HepG2 (cell line): ENCODE results near the gene HOXB5. TPM values are rescaled to one million over a fixed set of nuclear protein-coding genes. Genes with fewer than 3 reads are reported as not detected.

Source experiments
- ATAC-seq: fragments of 200-7000 bp; cut with Tn5 transposase; 3 replicates; pipeline ENCODE4 v1.9.1; 2020; ENCODE audit warnings: mild to moderate bottlenecking, moderate library complexity
- BruUV-seq: library from RNA; stranded (reverse); fragments of 400-500 nt; replicated peaks from 2 replicates; lab custom pipeline; 2021; lab: Mats Ljungman, UMichigan
- CTCF ChIA-PET: fragments of 300-600 bp; formaldehyde crosslinking; extraction: SDS; loops from one replicate; lab custom pipeline; 2021; ENCODE audit warnings: low total read pairs, inconsistent platforms, low intra/inter-chr PET ratio; lab: Yijun Ruan, JAX
- POLR2A ChIA-PET: fragments of 350-600 bp; sonication (Branson Sonifier 250); formaldehyde crosslinking; loops from one replicate; lab custom pipeline; 2020; ENCODE audit warnings: antibody characterized with exemption, inconsistent platforms; lab: Yijun Ruan, JAX
- DNase-seq: peaks from one replicate; pipeline ENCODE4 v3.0.0-alpha.2; 2015; ENCODE audit warnings: low spot score
- FAIRE-seq: peaks from 3 replicates; lab custom pipeline; 2011; peaks lifted over from hg19 to GRCh38; lab: Jason Lieb, UNC
- H2AFZ ChIP-seq: one replicate; pipeline ENCODE4 v1.6.1; 2011; ENCODE audit warnings: low read length, inconsistent platforms
- H3K27ac ChIP-seq: fragments of 300-600 bp; 3 replicates; pipeline ENCODE4 v1.8.0; 2011; ENCODE audit warnings: mixed run types, mild to moderate bottlenecking, mixed read lengths, low read length, inconsistent platforms; ENCODE audit not compliant: insufficient read depth; ENCODE audit errors: extremely low read length
- H3K27me3 ChIP-seq, 2 experiments: fragments of 200-600 bp in 1 of 2; 2 replicates in 1 of 2; 3 replicates in 1 of 2; pipeline versions ENCODE4 v1.6.0 to v1.8.0; 2011; ENCODE audit warnings: low read length in 2 of 2, mild to moderate bottlenecking in 2 of 2, moderate library complexity in 2 of 2, inconsistent platforms in 1 of 2; ENCODE audit not compliant: insufficient read depth in 2 of 2, control insufficient read depth in 1 of 2
- H3K36me3 ChIP-seq, 2 experiments: fragments of 200-600 bp in 1 of 2; replicated peaks in 1 of 2; 2 replicates in 1 of 2; 3 replicates in 1 of 2; pipeline versions ENCODE4 v1.5.1 to v1.8.0; 2011; ENCODE audit warnings: low read length in 2 of 2, inconsistent platforms in 1 of 2; ENCODE audit not compliant: insufficient read depth in 2 of 2, control insufficient read depth in 1 of 2
- H3K4me1 ChIP-seq: 2 replicates; pipeline ENCODE4 v1.5.1; 2012; ENCODE audit warnings: low read length, inconsistent platforms; ENCODE audit not compliant: insufficient read depth
- H3K4me2 ChIP-seq: 2 replicates; pipeline ENCODE4 v1.6.0; 2011; ENCODE audit warnings: low read depth, low read length, inconsistent platforms
- H3K4me3 ChIP-seq, 3 experiments: fragments of 200-600 bp in 1 of 3; sonication (generic), shearing (Covaris generic) in 1 of 3; replicated peaks in 1 of 3; 2 replicates each; pipeline ENCODE4 v1.5.1; 2011 to 2016; ENCODE audit warnings: low read length in 3 of 3, inconsistent platforms in 2 of 3, low read depth in 2 of 3, mild to moderate bottlenecking in 2 of 3, control low read depth in 1 of 3, mixed read lengths in 1 of 3; ENCODE audit not compliant: insufficient read depth in 1 of 3
- H3K79me2 ChIP-seq: one replicate; pipeline ENCODE4 v1.6.1; 2011; ENCODE audit warnings: low read length, inconsistent platforms; ENCODE audit not compliant: insufficient read depth
- H3K9ac ChIP-seq: 2 replicates; pipeline ENCODE4 v1.6.0; 2011; ENCODE audit warnings: mild to moderate bottlenecking, low read depth, low read length, inconsistent platforms; ENCODE audit not compliant: insufficient read depth
- H3K9me3 ChIP-seq: 2 replicates; pipeline ENCODE4 v1.5.1; 2012; ENCODE audit warnings: mild to moderate bottlenecking, low read length
- H4K20me1 ChIP-seq: 2 replicates; pipeline ENCODE4 v1.6.0; 2011; ENCODE audit warnings: inconsistent platforms, mild to moderate bottlenecking, low read length, moderate library complexity; ENCODE audit not compliant: insufficient read depth
- CERS6 ChIP-seq: sonication (generic); formaldehyde crosslinking; IDR thresholded peaks from 2 replicates; pipeline ENCODE4 v1.5.0; 2020; ENCODE audit warnings: missing genetic modification reagents
- GPBP1L1 ChIP-seq: sonication (generic); formaldehyde crosslinking; IDR thresholded peaks from 2 replicates; pipeline ENCODE4 v1.5.0; 2020; ENCODE audit warnings: mild to moderate bottlenecking, missing genetic modification reagents
- GPN1 ChIP-seq: sonication (generic); formaldehyde crosslinking; IDR thresholded peaks from 2 replicates; pipeline ENCODE4 v1.5.1; 2020; ENCODE audit warnings: missing genetic modification reagents, borderline replicate concordance
- MAF1 ChIP-seq: sonication (generic); formaldehyde crosslinking; IDR thresholded peaks from 2 replicates; pipeline ENCODE4 v1.5.0; 2020; ENCODE audit warnings: missing genetic modification reagents, borderline replicate concordance
- NFE2L1 ChIP-seq: sonication (generic); formaldehyde crosslinking; IDR thresholded peaks from 2 replicates; pipeline ENCODE4 v1.4.0; 2020; ENCODE audit warnings: missing genetic modification reagents, mild to moderate bottlenecking, borderline replicate concordance
- ZNF713 ChIP-seq: sonication (generic); formaldehyde crosslinking; IDR thresholded peaks from 2 replicates; pipeline ENCODE4 v1.4.0; 2020; ENCODE audit warnings: mild to moderate bottlenecking, missing genetic modification reagents
- WGBS: methylation state at CpG from one replicate; pipeline ENCODE4 v1.1.6; 2017; ENCODE audit warnings: low lambda C conversion rate; 5-methylcytosine and 5-hydroxymethylcytosine counted together
- in situ Hi-C: cut with HindIII; loops from 2 replicates; pipeline ENCODE4 v1.10.0; 2017; ENCODE audit warnings: low pct_unique_long_range_greater_than_20kb; ENCODE audit not compliant: extremely low pct_ligation_motif_present
- intact Hi-C: fragments of 100-400 bp; cut with micrococcal nuclease; formaldehyde crosslinking; loops from one replicate; pipeline ENCODE4 v1.10.0; 2022; ENCODE audit not compliant: unreplicated experiment
- polyA plus RNA-seq, 8 experiments: library from polyadenylated mRNA; depleted of rRNA in 3 of 8; stranded (reverse) in 7 of 8; unstranded in 1 of 8; fragments of >200 nt; fragmentation: Illumina TruSeq in 4 of 8; extraction: Trizol in 4 of 8; gene quantifications; 2 replicates each; pipeline versions ENCODE4 v1.2.1 to v1.2.3, GENCODE V29; 2011 to 2016; ENCODE audit warnings: low read depth in 4 of 8, missing spikeins in 1 of 8, mixed read lengths in 1 of 8; ENCODE audit not compliant: insufficient read depth in 1 of 8
- total RNA-seq, 5 experiments: library from RNA; depleted of rRNA; stranded (reverse); fragments of >200 nt; fragmentation: Illumina TruSeq; extraction: Trizol; gene quantifications; 2 replicates each; pipeline ENCODE4 v1.2.3, GENCODE V29; 2016; ENCODE audit warnings: low read depth in 1 of 5
- TF ChIP-seq, protein P1 (sequence below): sonication (generic); formaldehyde crosslinking; IDR thresholded peaks from 2 replicates; pipeline ENCODE4 v1.5.1; 2020; ENCODE audit warnings: missing genetic modification reagents, mild to moderate bottlenecking, borderline replicate concordance
- TF ChIP-seq, protein P2 (sequence below): IDR thresholded peaks from 2 replicates; pipeline ENCODE4 v1.6.1; 2016; ENCODE audit warnings: low read depth, missing genetic modification reagents, missing compliant biosample characterization

HOXB5 gene
- total and polyA plus RNA-seq, 2 of the 13 experiments (the other 11 are each of a cell fraction or from before 2014, with no cell fraction given): not detected

DNA sequence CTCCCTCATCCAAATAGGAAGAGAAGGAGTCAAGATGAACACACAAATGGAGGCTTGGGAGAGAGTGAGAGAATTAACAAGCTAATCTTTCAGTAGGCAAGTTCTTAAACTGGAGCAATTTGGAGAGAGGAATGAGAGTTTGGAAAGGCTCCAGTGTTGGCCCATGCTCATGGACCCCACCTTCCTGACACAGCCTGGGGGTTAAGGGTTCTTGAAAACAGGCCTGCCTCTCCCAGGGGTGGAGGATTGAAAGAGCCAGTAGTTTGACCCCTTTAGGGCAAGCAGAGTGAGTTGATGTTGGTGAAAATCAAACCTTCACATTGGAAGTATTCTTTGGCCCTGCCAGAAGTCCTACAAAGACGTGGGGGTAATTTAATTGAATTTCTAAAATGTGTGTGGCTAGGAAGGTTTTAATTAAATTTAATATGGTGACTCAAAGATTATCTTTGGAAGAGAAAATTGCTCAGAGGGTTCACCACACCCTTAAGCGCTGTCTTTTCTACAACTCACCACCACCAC lies 9.3 kb downstream of the HOXB5 start:
- Histone ChIP-seq H3K4me1 (peaks cover 7% of the 10 kb centered on the region; the same call in 1 of the 2 replicates), H3K9me3 (no peaks in the 10 kb centered on the region), H2AFZ (no peak overlapping the region), H3K4me2 (no peak overlapping the region), H3K27ac (no peak overlapping the region), H4K20me1 (peaks cover 4% of the 10 kb centered on the region; the same call in 1 of the 2 replicates), H3K4me3 (no peak overlapping the region), H3K79me2 (no peaks in the 10 kb centered on the region), H3K27me3 (peaks cover 31 to 95% of the 10 kb centered on the region in 2 experiments), H3K9ac (no peak overlapping the region), H3K36me3 (no peaks in the 10 kb centered on the region)
- in situ Hi-C loops: no loop called here
- no peak for TF ChIP-seq MAF1
- TF ChIP-seq GPBP1L1 (CRISPR knock-in tag): no peak
- FAIRE-seq (no peak), ATAC-seq (no peak), DNase-seq (no peak)
- POLR2A ChIA-PET: no interaction called here
- intact Hi-C loops: no loop called here
- no TSS peak for BruUV-seq
- WGBS: 6% methylated on average over 2 of the region's 2 CpGs
- CTCF ChIA-PET: no interaction called here

DNA sequence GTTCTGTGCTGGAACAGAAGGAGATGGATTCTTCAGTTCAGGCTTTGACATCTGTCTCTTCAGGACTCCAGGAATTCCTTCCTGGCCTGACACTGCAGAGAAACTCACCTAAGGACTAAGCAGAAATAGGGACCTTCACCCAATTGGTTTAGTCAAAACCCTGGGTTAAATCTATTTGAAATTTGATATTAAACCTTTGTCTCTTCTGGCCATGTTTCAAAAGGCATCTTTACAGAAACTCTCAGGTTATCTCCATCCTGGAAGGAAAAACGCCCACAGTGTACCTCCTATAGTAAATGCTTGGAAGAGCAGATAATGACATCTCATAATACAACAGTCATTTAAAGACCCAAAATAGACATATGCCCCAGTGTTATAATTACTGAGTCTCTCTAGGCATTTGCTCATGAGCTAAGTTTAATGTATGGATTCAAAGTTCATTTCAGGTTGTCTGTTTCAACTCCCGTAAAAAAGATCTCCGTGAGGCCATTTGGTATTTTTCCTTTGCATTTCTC lies 9.8 kb downstream of the HOXB5 start:
- Histone ChIP-seq H3K27me3 (peaks cover 33 to 95% of the 10 kb centered on the region in 2 experiments), H2AFZ (no peak overlapping the region), H3K4me2 (no peak overlapping the region), H3K27ac (no peak overlapping the region), H3K36me3 (no peaks in the 10 kb centered on the region), H3K79me2 (no peaks in the 10 kb centered on the region), H3K9me3 (no peaks in the 10 kb centered on the region), H3K4me1 (peaks cover 7% of the 10 kb centered on the region; the same call in 1 of the 2 replicates), H3K9ac (no peak overlapping the region), H3K4me3 (no peak overlapping the region), H4K20me1 (peaks cover 4% of the 10 kb centered on the region; the same call in 1 of the 2 replicates)
- FAIRE-seq (no peak), ATAC-seq (no peak), DNase-seq (no peak)
- intact Hi-C loops (no loop called here), in situ Hi-C loops (no loop called here)
- BruUV-seq: no TSS peak
- ChIA-PET CTCF (no interaction called here), POLR2A (no interaction called here)
- 4% methylated on average over 3 of the region's 3 CpGs for whole genome bisulfite sequencing
- TF ChIP-seq, protein P1, sequence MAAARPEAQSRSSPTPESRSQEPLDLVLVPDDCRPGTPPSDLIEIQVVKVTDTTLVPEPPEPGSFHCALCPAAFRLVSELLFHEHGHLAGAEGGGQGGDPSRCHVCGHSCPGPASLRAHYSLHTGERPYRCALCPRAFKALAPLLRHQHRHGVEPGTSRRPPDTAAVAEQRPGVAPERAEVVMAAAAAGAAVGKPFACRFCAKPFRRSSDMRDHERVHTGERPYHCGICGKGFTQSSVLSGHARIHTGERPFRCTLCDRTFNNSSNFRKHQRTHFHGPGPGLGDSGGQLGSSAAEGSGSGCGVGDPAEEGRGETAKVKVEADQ (CRISPR knock-in tag): no peak
- TF ChIP-seq, protein P2, sequence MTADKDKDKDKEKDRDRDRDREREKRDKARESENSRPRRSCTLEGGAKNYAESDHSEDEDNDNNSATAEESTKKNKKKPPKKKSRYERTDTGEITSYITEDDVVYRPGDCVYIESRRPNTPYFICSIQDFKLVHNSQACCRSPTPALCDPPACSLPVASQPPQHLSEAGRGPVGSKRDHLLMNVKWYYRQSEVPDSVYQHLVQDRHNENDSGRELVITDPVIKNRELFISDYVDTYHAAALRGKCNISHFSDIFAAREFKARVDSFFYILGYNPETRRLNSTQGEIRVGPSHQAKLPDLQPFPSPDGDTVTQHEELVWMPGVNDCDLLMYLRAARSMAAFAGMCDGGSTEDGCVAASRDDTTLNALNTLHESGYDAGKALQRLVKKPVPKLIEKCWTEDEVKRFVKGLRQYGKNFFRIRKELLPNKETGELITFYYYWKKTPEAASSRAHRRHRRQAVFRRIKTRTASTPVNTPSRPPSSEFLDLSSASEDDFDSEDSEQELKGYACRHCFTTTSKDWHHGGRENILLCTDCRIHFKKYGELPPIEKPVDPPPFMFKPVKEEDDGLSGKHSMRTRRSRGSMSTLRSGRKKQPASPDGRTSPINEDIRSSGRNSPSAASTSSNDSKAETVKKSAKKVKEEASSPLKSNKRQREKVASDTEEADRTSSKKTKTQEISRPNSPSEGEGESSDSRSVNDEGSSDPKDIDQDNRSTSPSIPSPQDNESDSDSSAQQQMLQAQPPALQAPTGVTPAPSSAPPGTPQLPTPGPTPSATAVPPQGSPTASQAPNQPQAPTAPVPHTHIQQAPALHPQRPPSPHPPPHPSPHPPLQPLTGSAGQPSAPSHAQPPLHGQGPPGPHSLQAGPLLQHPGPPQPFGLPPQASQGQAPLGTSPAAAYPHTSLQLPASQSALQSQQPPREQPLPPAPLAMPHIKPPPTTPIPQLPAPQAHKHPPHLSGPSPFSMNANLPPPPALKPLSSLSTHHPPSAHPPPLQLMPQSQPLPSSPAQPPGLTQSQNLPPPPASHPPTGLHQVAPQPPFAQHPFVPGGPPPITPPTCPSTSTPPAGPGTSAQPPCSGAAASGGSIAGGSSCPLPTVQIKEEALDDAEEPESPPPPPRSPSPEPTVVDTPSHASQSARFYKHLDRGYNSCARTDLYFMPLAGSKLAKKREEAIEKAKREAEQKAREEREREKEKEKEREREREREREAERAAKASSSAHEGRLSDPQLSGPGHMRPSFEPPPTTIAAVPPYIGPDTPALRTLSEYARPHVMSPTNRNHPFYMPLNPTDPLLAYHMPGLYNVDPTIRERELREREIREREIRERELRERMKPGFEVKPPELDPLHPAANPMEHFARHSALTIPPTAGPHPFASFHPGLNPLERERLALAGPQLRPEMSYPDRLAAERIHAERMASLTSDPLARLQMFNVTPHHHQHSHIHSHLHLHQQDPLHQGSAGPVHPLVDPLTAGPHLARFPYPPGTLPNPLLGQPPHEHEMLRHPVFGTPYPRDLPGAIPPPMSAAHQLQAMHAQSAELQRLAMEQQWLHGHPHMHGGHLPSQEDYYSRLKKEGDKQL (CRISPR knock-in tag): no peak
- TF ChIP-seq ZNF713 (CRISPR knock-in tag): no peak
- no peak for TF ChIP-seq CERS6 (CRISPR knock-in tag)
- TF ChIP-seq GPN1 (CRISPR knock-in tag): no peak
- no peak for TF ChIP-seq NFE2L1 (CRISPR knock-in tag)
